ENCODE measurements around the gene BDP1.
A peak's percentile ranks its signal among the peaks of the same experiment; 100 is the strongest.
"Not testable (repeated sequence)": the region's sequence is repeated elsewhere in the genome, so short reads cannot be mapped to it uniquely, and the experiment has no call there.

BDP1 gene

DNA sequence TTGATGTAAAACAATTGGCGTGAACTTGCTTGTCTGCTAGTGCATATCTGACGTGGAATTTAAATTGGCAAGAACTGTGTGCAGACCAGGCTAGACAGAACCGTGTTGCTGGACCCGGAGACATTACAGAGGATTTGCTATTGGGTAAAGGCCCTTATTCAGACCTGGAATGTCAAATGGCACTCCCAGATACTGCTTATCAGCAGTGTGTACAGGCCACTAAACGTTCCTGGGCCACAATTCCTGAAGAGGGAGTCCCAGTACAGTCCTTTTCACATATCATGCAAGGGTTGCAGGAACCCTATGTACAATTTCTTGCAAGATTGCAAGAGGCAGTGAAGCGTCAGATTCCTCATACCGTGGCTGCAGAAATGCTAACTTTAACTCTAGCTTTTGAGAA lies 118.1 kb downstream of the BDP1 start:
- Histone ChIP-seq H3K9me3 (ENCODE audit: control insufficient read depth in 2 of 2, low read length in 2 of 2) (no peaks in the 10 kb centered on the region), H3K4me3 (ENCODE audit: low read length in 2 of 2) (no peak overlapping the region), H3K9ac (ENCODE audit: low read length in 2 of 2) (no peak overlapping the region), H3K27me3 (ENCODE audit: control insufficient read depth in 1 of 2, insufficient read depth in 2 of 2, low read length in 2 of 2) (no peaks in the 10 kb centered on the region), H3K36me3 (ENCODE audit: control insufficient read depth in 2 of 2, insufficient read depth in 2 of 2, low read length in 2 of 2) (peaks cover 5 to 6% of the 10 kb centered on the region in 2 donors), H3K27ac (ENCODE audit: low read length) (no peak overlapping the region), H3K4me1 (ENCODE audit: control insufficient read depth, insufficient read depth, low read length) (no peaks in the 10 kb centered on the region)

DNA sequence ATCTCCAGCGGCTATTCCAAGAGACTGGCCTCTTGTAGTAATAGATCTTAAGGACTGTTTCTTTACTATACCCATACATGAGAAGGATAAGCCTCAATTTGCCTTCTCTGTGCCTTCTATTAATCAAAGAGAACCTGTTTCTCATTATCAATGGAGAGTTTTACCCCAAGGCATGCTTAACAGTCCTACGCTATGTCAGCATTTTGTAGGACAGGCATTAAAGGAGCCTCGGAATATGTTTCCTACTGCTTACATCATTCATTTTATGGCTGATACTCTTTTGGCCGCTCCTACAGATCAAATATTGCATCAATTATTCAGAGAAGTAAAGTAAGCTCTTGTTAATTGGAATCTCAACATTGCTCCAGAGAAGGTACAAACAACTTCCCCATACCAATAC lies 120.1 kb downstream of the BDP1 start:
- not testable (repeated sequence) for H3K4me1 ChIP-seq (ENCODE audit: control insufficient read depth, insufficient read depth, low read length); H3K27ac ChIP-seq (ENCODE audit: low read length); H3K9me3 ChIP-seq (ENCODE audit: control insufficient read depth in 2 of 2, low read length in 2 of 2); H3K9ac ChIP-seq (ENCODE audit: low read length in 2 of 2); H3K27me3 ChIP-seq (ENCODE audit: control insufficient read depth in 1 of 2, insufficient read depth in 2 of 2, low read length in 2 of 2); H3K36me3 ChIP-seq (ENCODE audit: control insufficient read depth in 2 of 2, insufficient read depth in 2 of 2, low read length in 2 of 2); H3K4me3 ChIP-seq (ENCODE audit: low read length in 2 of 2)

- no peaks in the 10 kb centered on the region for H3K27me3 ChIP-seq (ENCODE audit: control insufficient read depth in 1 of 2, insufficient read depth in 2 of 2, low read length in 2 of 2)
- no peak overlapping the region for H3K9ac ChIP-seq (ENCODE audit: low read length in 2 of 2)
- no peak overlapping the region for H3K27ac ChIP-seq (ENCODE audit: low read length)
- no peaks in the 10 kb centered on the region for H3K9me3 ChIP-seq (ENCODE audit: control insufficient read depth in 2 of 2, low read length in 2 of 2)
- no peaks in the 10 kb centered on the region for H3K4me1 ChIP-seq (ENCODE audit: control insufficient read depth, insufficient read depth, low read length)
- H3K4me3 ChIP-seq (ENCODE audit: low read length in 2 of 2) = no peak overlapping the region
- H3K36me3 ChIP-seq (ENCODE audit: control insufficient read depth in 2 of 2, insufficient read depth in 2 of 2, low read length in 2 of 2) = peaks cover 4 to 6% of the 10 kb centered on the region in 2 donors
Observed at GRCh38 chr5:71576241-71576640, 120.8 kb downstream of the BDP1 start.

GRCh38 chr5:71577839-71578238 lies 122.4 kb downstream of the BDP1 start:
- H3K9ac ChIP-seq (ENCODE audit: low read length in 2 of 2); H3K36me3 ChIP-seq (ENCODE audit: control insufficient read depth in 2 of 2, insufficient read depth in 2 of 2, low read length in 2 of 2); H3K9me3 ChIP-seq (ENCODE audit: control insufficient read depth in 2 of 2, low read length in 2 of 2); H3K4me1 ChIP-seq (ENCODE audit: control insufficient read depth, insufficient read depth, low read length); H3K27ac ChIP-seq (ENCODE audit: low read length); H3K4me3 ChIP-seq (ENCODE audit: low read length in 2 of 2); H3K27me3 ChIP-seq (ENCODE audit: control insufficient read depth in 1 of 2, insufficient read depth in 2 of 2, low read length in 2 of 2): not testable (repeated sequence)

GRCh38 chr5:71582945-71583584 lies 127.6 kb downstream of the BDP1 start:
- Histone ChIP-seq H3K9me3 (ENCODE audit: control insufficient read depth in 2 of 2, low read length in 2 of 2) (no peaks in the 10 kb centered on the region), H3K27ac (ENCODE audit: low read length) (no peak overlapping the region), H3K4me1 (ENCODE audit: control insufficient read depth, insufficient read depth, low read length) (peaks cover 10% of the 10 kb centered on the region), H3K9ac (ENCODE audit: low read length in 2 of 2) (no peak overlapping the region), H3K27me3 (ENCODE audit: control insufficient read depth in 1 of 2, insufficient read depth in 2 of 2, low read length in 2 of 2) (no peaks in the 10 kb centered on the region), H3K4me3 (ENCODE audit: low read length in 2 of 2) (no peak overlapping the region), H3K36me3 (ENCODE audit: control insufficient read depth in 2 of 2, insufficient read depth in 2 of 2, low read length in 2 of 2) (no peaks in the 10 kb centered on the region)

DNA sequence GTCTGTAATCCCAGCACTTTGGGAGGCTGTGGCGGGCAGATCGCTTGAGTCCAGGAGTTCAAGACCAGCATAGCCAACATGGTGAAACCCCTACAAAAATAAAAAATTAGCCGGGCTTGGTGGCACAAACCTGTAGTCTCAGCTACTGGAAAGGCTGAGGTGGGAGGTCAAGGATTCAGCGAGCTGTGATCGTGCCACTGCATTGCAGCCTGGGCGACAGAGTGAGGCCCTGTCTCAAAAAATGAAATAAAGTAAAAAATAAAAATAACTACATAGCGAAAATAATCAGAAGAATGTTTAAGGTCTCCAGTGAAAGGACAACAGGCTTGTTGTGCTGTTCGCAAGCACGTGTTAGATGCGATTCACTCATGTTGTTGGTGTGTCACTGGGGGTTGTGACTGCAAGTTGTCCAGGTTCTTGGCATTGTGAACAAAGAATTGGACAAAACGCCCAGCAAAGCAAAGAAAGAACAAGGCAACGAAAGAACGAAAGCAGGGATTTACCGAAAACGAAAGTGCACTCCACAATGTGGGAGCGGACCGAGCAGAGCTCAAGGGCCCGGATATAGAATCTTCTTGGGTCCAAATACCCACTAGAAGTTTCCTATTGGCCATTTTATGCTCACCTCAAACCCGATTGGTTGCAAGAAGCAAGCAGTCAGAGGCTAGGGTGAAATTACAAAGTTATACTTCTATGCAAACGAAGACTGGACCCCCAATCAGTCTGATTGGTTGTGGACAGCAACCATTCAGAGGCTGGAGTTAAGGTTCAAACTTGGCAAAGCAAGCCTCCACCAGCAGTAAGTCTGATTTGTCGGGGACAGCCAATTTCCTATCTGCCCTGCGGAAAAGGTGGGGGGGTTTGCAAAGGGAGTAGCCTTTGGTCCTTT lies 130.8 kb downstream of the BDP1 start:
- Histone ChIP-seq H3K9ac (ENCODE audit: low read length in 2 of 2) (peak overlapping the region; percentile 71 to 80), H3K4me3 (ENCODE audit: low read length in 2 of 2) (peak overlapping the region; percentile 81 to 94), H3K27ac (ENCODE audit: low read length) (peak overlapping the region; percentile 72), H3K9me3 (ENCODE audit: control insufficient read depth in 2 of 2, low read length in 2 of 2) (no peaks in the 10 kb centered on the region), H3K4me1 (ENCODE audit: control insufficient read depth, insufficient read depth, low read length) (peaks cover 12% of the 10 kb centered on the region), H3K36me3 (ENCODE audit: control insufficient read depth in 2 of 2, insufficient read depth in 2 of 2, low read length in 2 of 2) (no peaks in the 10 kb centered on the region), H3K27me3 (ENCODE audit: control insufficient read depth in 1 of 2, insufficient read depth in 2 of 2, low read length in 2 of 2) (no peaks in the 10 kb centered on the region)

GRCh38 chr5:71586941-71587765 lies 131.7 kb downstream of the BDP1 start, which contains the start of gene MCCC2:
MCCC2 (plus strand) TSS chr5:71587340; CDS start chr5:71587426, 86 bp downstream.
- Histone ChIP-seq H3K27ac (ENCODE audit: low read length) (peak within 1 kb of the TSS; percentile 72), H3K4me3 (ENCODE audit: low read length in 2 of 2) (peak within 1 kb of the TSS; percentile 81 to 94), H3K9me3 (ENCODE audit: control insufficient read depth in 2 of 2, low read length in 2 of 2) (no peaks in the 10 kb centered on the region), H3K4me1 (ENCODE audit: control insufficient read depth, insufficient read depth, low read length) (peaks cover 12% of the 10 kb centered on the region), H3K36me3 (ENCODE audit: control insufficient read depth in 2 of 2, insufficient read depth in 2 of 2, low read length in 2 of 2) (no peaks in the 10 kb centered on the region), H3K9ac (ENCODE audit: low read length in 2 of 2) (peak within 1 kb of the TSS; percentile 71 to 80), H3K27me3 (ENCODE audit: control insufficient read depth in 1 of 2, insufficient read depth in 2 of 2, low read length in 2 of 2) (no peaks in the 10 kb centered on the region)

- Histone ChIP-seq H3K9ac (ENCODE audit: low read length in 2 of 2) (peak overlapping the region; percentile 71 to 80), H3K27me3 (ENCODE audit: control insufficient read depth in 1 of 2, insufficient read depth in 2 of 2, low read length in 2 of 2) (no peaks in the 10 kb centered on the region), H3K4me3 (ENCODE audit: low read length in 2 of 2) (peak overlapping the region; percentile 81 to 94), H3K4me1 (ENCODE audit: control insufficient read depth, insufficient read depth, low read length) (peaks cover 12% of the 10 kb centered on the region), H3K9me3 (ENCODE audit: control insufficient read depth in 2 of 2, low read length in 2 of 2) (no peaks in the 10 kb centered on the region), H3K36me3 (ENCODE audit: control insufficient read depth in 2 of 2, insufficient read depth in 2 of 2, low read length in 2 of 2) (no peaks in the 10 kb centered on the region), H3K27ac (ENCODE audit: low read length) (peak overlapping the region; percentile 72)
Observed at GRCh38 chr5:71587766-71588532, 132.5 kb downstream of the BDP1 start.

DNA sequence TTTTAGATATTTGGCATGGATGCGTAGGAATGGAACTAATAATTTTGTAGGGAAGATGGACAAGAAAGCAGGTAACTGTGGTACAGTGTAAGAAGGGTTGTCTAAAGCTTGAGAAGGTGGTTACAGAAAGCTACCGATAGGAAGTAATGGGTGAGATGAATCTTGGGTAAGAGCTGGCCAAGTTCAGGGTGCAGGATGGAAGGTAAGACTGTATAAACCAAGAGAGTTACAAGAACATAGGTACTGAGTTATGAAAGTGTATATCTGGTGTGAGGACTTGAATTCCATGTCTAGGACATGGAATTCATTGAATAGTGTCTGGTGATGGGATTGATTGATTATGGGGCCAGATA lies 133.1 kb downstream of the BDP1 start:
- H3K4me1 ChIP-seq (ENCODE audit: control insufficient read depth, insufficient read depth, low read length) = peaks cover 12% of the 10 kb centered on the region
- H3K36me3 ChIP-seq (ENCODE audit: control insufficient read depth in 2 of 2, insufficient read depth in 2 of 2, low read length in 2 of 2) = no peaks in the 10 kb centered on the region
- H3K9ac ChIP-seq (ENCODE audit: low read length in 2 of 2) = no peak overlapping the region
- H3K9me3 ChIP-seq (ENCODE audit: control insufficient read depth in 2 of 2, low read length in 2 of 2) = no peaks in the 10 kb centered on the region
- no peak overlapping the region for H3K27ac ChIP-seq (ENCODE audit: low read length)
- no peaks in the 10 kb centered on the region for H3K27me3 ChIP-seq (ENCODE audit: control insufficient read depth in 1 of 2, insufficient read depth in 2 of 2, low read length in 2 of 2)
- peak overlapping the region; percentile 21 to 30 for H3K4me3 ChIP-seq (ENCODE audit: low read length in 2 of 2)

DNA sequence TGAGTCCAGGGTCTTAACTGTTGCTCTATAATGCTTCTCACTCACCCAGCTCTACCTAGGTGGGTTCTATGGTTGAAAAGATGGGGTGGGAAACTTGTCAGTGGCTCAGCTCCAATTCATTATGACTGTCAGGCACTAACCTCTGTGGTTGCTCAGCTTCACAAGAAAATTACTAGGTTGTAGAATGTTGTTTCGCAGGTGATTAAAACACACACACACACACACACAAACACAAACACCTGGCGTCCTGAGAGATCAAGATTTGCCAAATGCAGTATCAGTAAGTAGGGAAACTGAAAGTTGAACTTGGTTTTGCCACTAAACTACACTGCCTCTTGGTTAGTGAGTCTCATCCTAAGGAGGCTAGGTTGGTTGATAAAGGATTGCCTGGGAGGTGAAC lies 134.5 kb downstream of the BDP1 start:
- Histone ChIP-seq H3K9me3 (ENCODE audit: control insufficient read depth in 2 of 2, low read length in 2 of 2) (no peaks in the 10 kb centered on the region), H3K4me1 (ENCODE audit: control insufficient read depth, insufficient read depth, low read length) (peaks cover 12% of the 10 kb centered on the region), H3K27me3 (ENCODE audit: control insufficient read depth in 1 of 2, insufficient read depth in 2 of 2, low read length in 2 of 2) (no peaks in the 10 kb centered on the region), H3K27ac (ENCODE audit: low read length) (no peak overlapping the region), H3K9ac (ENCODE audit: low read length in 2 of 2) (no peak overlapping the region), H3K4me3 (ENCODE audit: low read length in 2 of 2) (no peak overlapping the region), H3K36me3 (ENCODE audit: control insufficient read depth in 2 of 2, insufficient read depth in 2 of 2, low read length in 2 of 2) (no peaks in the 10 kb centered on the region)

Measured in stomach smooth muscle (tissue), 2 donors.